PC-9 (cell line): Measurements from ENCODE around the gene AK3. TPM values are rescaled to one million over a fixed set of nuclear protein-coding genes. Genes with fewer than 3 reads are reported as not detected.

Source experiments
- BruUV-seq: library from RNA; stranded (reverse); fragments of 400-500 nt; replicated peaks from 2 replicates; lab custom pipeline; 2021; lab: Mats Ljungman, UMichigan
- CTCF ChIA-PET: fragments of 300-600 bp; sonication (Branson Sonifier 250); formaldehyde crosslinking; loops from one replicate; lab custom pipeline; 2022; ENCODE audit warnings: antibody characterized with exemption; lab: Charles Lee
- POLR2A ChIA-PET: fragments of 300-600 bp; sonication (Branson Sonifier 250); formaldehyde crosslinking; loops from one replicate; lab custom pipeline; 2022; ENCODE audit warnings: antibody characterized with exemption; ENCODE audit not compliant: unreplicated experiment; lab: Charles Lee
- DNase-seq, 2 experiments: peaks; one replicate each; pipeline versions ENCODE4 v3.0.0 to v3.0.0-alpha.2; 2015 to 2022; ENCODE audit warnings: mixed read lengths in 1 of 2
- H2AFZ ChIP-seq: fragments of 200-600 bp; sonication (generic); 2 replicates; pipeline ENCODE4 v1.8.1; 2017; ENCODE audit warnings: antibody characterized with exemption
- H3F3A ChIP-seq: fragments of 200-600 bp; sonication (generic); 2 replicates; pipeline ENCODE4 v1.8.1; 2017; ENCODE audit warnings: antibody characterized with exemption, mild to moderate bottlenecking, low read depth; ENCODE audit not compliant: insufficient read depth
- H3K27ac ChIP-seq: fragments of 200-600 bp; sonication (generic); 2 replicates; pipeline ENCODE4 v1.6.1; 2016; ENCODE audit warnings: mixed run types
- H3K27me3 ChIP-seq: fragments of 200-600 bp; sonication (generic); 2 replicates; pipeline ENCODE4 v1.6.1; 2016; ENCODE audit warnings: low read depth, mixed run types; ENCODE audit not compliant: insufficient read depth
- H3K36me3 ChIP-seq: fragments of 200-600 bp; sonication (generic); 2 replicates; pipeline ENCODE4 v1.6.1; 2016; ENCODE audit warnings: low read depth, mixed run types
- H3K4me1 ChIP-seq: fragments of 200-600 bp; sonication (generic); replicated peaks from 2 replicates; pipeline ENCODE4 v1.6.1; 2016; ENCODE audit warnings: mixed run types; ENCODE audit not compliant: insufficient read depth
- H3K4me2 ChIP-seq: fragments of 200-600 bp; sonication (generic); 2 replicates; pipeline ENCODE4 v1.6.1; 2017; ENCODE audit warnings: mixed run types
- H3K4me3 ChIP-seq: fragments of 200-600 bp; sonication (generic); 2 replicates; pipeline ENCODE4 v1.6.1; 2016; ENCODE audit warnings: mixed run types
- H3K79me2 ChIP-seq: fragments of 200-600 bp; sonication (generic); 2 replicates; pipeline ENCODE4 v1.6.1; 2017; ENCODE audit warnings: low read depth, mixed run types
- H3K9me2 ChIP-seq: fragments of 200-600 bp; sonication (generic); 2 replicates; pipeline ENCODE4 v1.8.1; 2017; ENCODE audit warnings: mild to moderate bottlenecking; ENCODE audit not compliant: insufficient read depth
- H3K9me3 ChIP-seq: fragments of 200-600 bp; sonication (generic); 2 replicates; pipeline ENCODE4 v1.8.1; 2016; ENCODE audit warnings: low read depth; ENCODE audit not compliant: insufficient read depth
- H4K20me1 ChIP-seq: fragments of 200-600 bp; sonication (generic); 2 replicates; pipeline ENCODE4 v1.8.1; 2017; ENCODE audit not compliant: insufficient read depth
- EZH2 ChIP-seq: fragments of 200-600 bp; sonication (generic); IDR thresholded peaks from 2 replicates; pipeline ENCODE4 v1.8.0; 2017; ENCODE audit warnings: antibody characterized with exemption, low read depth
- intact Hi-C: fragments of 100-400 bp; cut with micrococcal nuclease; formaldehyde crosslinking; loops from one replicate; pipeline ENCODE4 v1.10.0; 2022; ENCODE audit not compliant: unreplicated experiment
- total RNA-seq: library from RNA; stranded (reverse); gene quantifications from 2 replicates; pipeline ENCODE4 v1.2.3, GENCODE V29; 2021
- TF ChIP-seq, protein P1 (sequence below): fragments of 200-600 bp; sonication (generic); conservative IDR thresholded peaks from 2 replicates; pipeline ENCODE4 v1.6.1; 2017; ENCODE audit warnings: mixed run types, antibody characterized with exemption, mild to moderate bottlenecking, moderate library complexity

Gene AK3
- total RNA-seq, 1 experiment from 2014 or later = 36.2 TPM

DNA sequence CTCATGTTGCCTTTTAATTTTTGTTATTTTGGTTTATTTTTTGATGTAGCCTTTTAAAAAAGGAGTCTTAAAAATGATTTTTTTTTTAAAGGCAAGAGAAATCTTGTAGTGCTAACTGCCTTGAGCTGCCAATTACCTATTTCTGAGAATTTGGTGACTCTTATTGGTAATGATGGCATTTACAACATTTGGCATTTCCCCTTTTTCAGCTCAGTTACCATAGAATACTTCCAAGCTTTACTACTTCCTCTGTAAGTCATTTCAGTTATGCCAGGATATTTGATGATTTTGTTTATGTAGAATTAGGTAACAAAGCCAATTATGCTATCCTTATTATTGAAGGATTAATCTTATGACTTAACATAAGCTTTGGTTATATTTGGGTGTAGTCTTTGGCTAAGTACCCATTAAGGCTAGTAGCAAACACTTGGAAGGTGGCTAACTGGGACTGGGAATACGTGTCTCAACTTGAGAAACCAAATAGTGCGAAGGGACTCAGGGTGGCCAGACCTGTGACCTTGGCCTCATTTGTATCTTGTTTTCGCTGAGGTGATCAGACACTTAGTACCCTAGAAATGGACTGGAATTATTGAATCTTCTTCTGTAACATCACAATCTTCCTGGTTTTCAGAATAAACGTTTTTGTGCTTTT, 33.9 kb downstream of the AK3 start:
- no peaks in the 10 kb centered on the region for H3K9me2 ChIP-seq
- no peak overlapping the region for H3K27ac ChIP-seq
- H2AFZ ChIP-seq = no peak overlapping the region
- intact Hi-C loops = no loop called here
- H3K4me1 ChIP-seq = no peaks in the 10 kb centered on the region
- H3K27me3 ChIP-seq = no peaks in the 10 kb centered on the region
- H3K4me2 ChIP-seq = no peak overlapping the region
- H4K20me1 ChIP-seq = no peaks in the 10 kb centered on the region
- H3K4me3 ChIP-seq = no peak overlapping the region
- TF ChIP-seq, protein P1, sequence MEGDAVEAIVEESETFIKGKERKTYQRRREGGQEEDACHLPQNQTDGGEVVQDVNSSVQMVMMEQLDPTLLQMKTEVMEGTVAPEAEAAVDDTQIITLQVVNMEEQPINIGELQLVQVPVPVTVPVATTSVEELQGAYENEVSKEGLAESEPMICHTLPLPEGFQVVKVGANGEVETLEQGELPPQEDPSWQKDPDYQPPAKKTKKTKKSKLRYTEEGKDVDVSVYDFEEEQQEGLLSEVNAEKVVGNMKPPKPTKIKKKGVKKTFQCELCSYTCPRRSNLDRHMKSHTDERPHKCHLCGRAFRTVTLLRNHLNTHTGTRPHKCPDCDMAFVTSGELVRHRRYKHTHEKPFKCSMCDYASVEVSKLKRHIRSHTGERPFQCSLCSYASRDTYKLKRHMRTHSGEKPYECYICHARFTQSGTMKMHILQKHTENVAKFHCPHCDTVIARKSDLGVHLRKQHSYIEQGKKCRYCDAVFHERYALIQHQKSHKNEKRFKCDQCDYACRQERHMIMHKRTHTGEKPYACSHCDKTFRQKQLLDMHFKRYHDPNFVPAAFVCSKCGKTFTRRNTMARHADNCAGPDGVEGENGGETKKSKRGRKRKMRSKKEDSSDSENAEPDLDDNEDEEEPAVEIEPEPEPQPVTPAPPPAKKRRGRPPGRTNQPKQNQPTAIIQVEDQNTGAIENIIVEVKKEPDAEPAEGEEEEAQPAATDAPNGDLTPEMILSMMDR = no peak
- no TSS peak for BruUV-seq
- H3K79me2 ChIP-seq = no peaks in the 10 kb centered on the region
- 0 out of 2 replicates have a peak, but pooled peaks cover 5% of the 10 kb centered on the region for H3K36me3 ChIP-seq
- ChIA-PET CTCF (no interaction called here), POLR2A (no interaction called here)
- no peaks in the 10 kb centered on the region for H3K9me3 ChIP-seq
- DNase-seq = no peak
- peaks cover 4% of the 10 kb centered on the region; the same call in 1 of the 2 replicates for H3F3A ChIP-seq

DNA sequence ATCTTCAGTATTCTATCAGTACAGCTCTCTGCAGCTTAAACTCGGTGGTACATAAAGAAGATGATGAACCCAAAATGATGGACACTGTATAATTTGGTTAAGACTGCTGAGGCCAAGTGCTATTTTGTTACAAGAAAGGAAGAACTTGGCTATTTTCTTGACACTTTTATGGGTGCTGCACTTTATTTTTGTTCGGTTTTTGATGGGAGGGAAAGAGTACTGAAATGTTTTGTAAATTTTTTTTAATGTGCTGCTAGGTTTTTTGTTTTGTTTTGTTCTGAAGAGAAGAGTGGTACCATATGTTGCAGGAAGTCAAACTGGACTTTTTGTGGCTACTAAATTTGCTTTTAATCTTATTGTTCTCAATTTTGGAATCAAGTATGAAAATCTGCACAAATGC, 35.0 kb downstream of the AK3 start:
- Histone ChIP-seq H3K4me2 (no peak overlapping the region), H3K36me3 (0 out of 2 replicates have a peak, but pooled peaks cover 5% of the 10 kb centered on the region), H3K4me3 (no peak overlapping the region), H4K20me1 (no peaks in the 10 kb centered on the region), H3K27me3 (no peaks in the 10 kb centered on the region), H3F3A (peaks cover 4% of the 10 kb centered on the region; the same call in 1 of the 2 replicates), H2AFZ (no peak overlapping the region), H3K9me3 (no peaks in the 10 kb centered on the region), H3K9me2 (no peaks in the 10 kb centered on the region), H3K27ac (no peak overlapping the region), H3K4me1 (no peaks in the 10 kb centered on the region), H3K79me2 (no peaks in the 10 kb centered on the region)
- no TSS peak for BruUV-seq
- ChIA-PET CTCF (no interaction called here), POLR2A (no interaction called here)
- TF ChIP-seq, protein P1 = no peak
- no peak for TF ChIP-seq EZH2
- no peak for DNase-seq
- intact Hi-C loops = no loop called here

DNA sequence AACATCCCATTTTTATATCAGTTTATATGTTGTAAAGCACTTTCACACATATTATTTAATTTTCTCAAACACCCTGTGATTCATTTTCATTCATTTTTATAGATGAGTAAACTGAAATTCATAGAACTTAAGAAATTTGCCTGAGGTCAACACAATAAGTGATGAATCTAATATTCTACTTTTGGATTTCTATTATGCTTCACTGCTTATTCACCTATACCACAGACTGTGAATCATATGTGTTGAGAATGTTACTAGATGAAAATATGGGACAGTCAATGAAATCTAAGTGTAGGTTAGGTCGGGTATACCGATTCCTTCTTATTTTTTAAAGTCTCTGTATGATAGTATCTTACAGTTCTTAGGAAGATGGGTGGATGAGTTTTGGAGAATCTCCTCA, 36.9 kb downstream of the AK3 start:
- POLR2A ChIA-PET = no interaction called here
- Histone ChIP-seq H3K9me3 (no peaks in the 10 kb centered on the region), H3F3A (no peaks in the 10 kb centered on the region), H3K27ac (no peak overlapping the region), H3K4me2 (no peak overlapping the region), H3K36me3 (peaks cover 7% of the 10 kb centered on the region; the same call in 1 of the 2 replicates), H4K20me1 (no peaks in the 10 kb centered on the region), H3K4me1 (no peaks in the 10 kb centered on the region), H3K4me3 (no peak overlapping the region), H2AFZ (no peak overlapping the region), H3K27me3 (no peaks in the 10 kb centered on the region), H3K79me2 (no peaks in the 10 kb centered on the region), H3K9me2 (no peaks in the 10 kb centered on the region)
- no peak for DNase-seq
- intact Hi-C loops = no loop called here
- TF ChIP-seq, protein P1 = no peak
- no peak for TF ChIP-seq EZH2
- no TSS peak for BruUV-seq
- CTCF ChIA-PET = interaction anchor here (0.6 kb wide), 2 partner anchors 11 to 1452 kb away, joined by 3 to 6 read pairs; no protein-coding TSS in a partner anchor
